Muscle of leg (tissue), 11 donors: Measurements from ENCODE around the gene CCDC154. TPM values are rescaled to one million over a fixed set of nuclear protein-coding genes. Genes with fewer than 3 reads are reported as not detected.

Experiments
- DNase-seq: peaks from one replicate; pipeline ENCODE4 v3.0.0; 2013
- H3K27ac ChIP-seq: one replicate; pipeline ENCODE4 v1.5.1; 2013; ENCODE audit warnings: mild to moderate bottlenecking, low read length, control low read depth
- H3K27me3 ChIP-seq: one replicate; pipeline ENCODE4 v1.6.1; 2013; ENCODE audit warnings: low read length; ENCODE audit not compliant: control insufficient read depth, insufficient read depth
- H3K36me3 ChIP-seq: one replicate; pipeline ENCODE4 v1.6.1; 2013; ENCODE audit warnings: low read length; ENCODE audit not compliant: control insufficient read depth, insufficient read depth
- H3K4me1 ChIP-seq: one replicate; pipeline ENCODE4 v1.6.1; 2013; ENCODE audit warnings: low read length; ENCODE audit not compliant: control insufficient read depth, insufficient read depth
- H3K4me3 ChIP-seq: one replicate; pipeline ENCODE4 v1.5.1; 2013; ENCODE audit warnings: low read length, control low read depth
- H3K9me3 ChIP-seq: replicated peaks from 2 replicates; pipeline ENCODE4 v1.6.1; 2013; ENCODE audit warnings: low read depth, low read length; ENCODE audit not compliant: control insufficient read depth
- whole genome bisulfite sequencing: methylation state at CpG from one replicate; pipeline ENCODE4 v1.1.5; 2013; ENCODE audit warnings: missing lambda C conversion rate; ENCODE audit not compliant: insufficient coverage; 5-methylcytosine and 5-hydroxymethylcytosine counted together
- polyA plus RNA-seq, 8 donors: library from polyadenylated mRNA; unstranded; fragments of 120-200 nt; gene quantifications; one replicate each; pipeline versions ENCODE4 v1.2.1 to v1.2.3, GENCODE V29; 2013; ENCODE audit warnings: inconsistent platforms in 1 of 8, low replicate concordance in 1 of 8; ENCODE audit not compliant: insufficient read length in 8 of 8, insufficient read depth in 1 of 8
- total RNA-seq: library from RNA; stranded (reverse); fragments of 120-200 nt; gene quantifications from one replicate; pipeline ENCODE4 v1.2.4, GENCODE V29; 2013

CCDC154 gene
- total and polyA plus RNA-seq, 9 donors: 0.86 to 4.0 (median 2.1) TPM

GRCh38 chr16:1430214-1430758 is 14.1 kb downstream of the CCDC154 start:
- DNase-seq: no peak
- Histone ChIP-seq H3K27ac (no peak overlapping the region), H3K9me3 (no peaks in the 10 kb centered on the region), H3K4me3 (no peak overlapping the region), H3K27me3 (peaks cover 8% of the 10 kb centered on the region), H3K4me1 (peaks cover 54% of the 10 kb centered on the region), H3K36me3 (no peaks in the 10 kb centered on the region)
- 29% methylated on average over 10 of the region's 14 CpGs for WGBS

GRCh38 chr16:1429631-1430030 is 14.7 kb downstream of the CCDC154 start:
- Histone ChIP-seq H3K27me3 (peaks cover 8% of the 10 kb centered on the region), H3K36me3 (no peaks in the 10 kb centered on the region), H3K4me1 (peaks cover 52% of the 10 kb centered on the region), H3K4me3 (no peak overlapping the region), H3K9me3 (no peaks in the 10 kb centered on the region), H3K27ac (no peak overlapping the region)
- no peak for DNase-seq
- 92% methylated on average over 13 of the region's 13 CpGs for WGBS

GRCh38 chr16:1429012-1429411 is 15.3 kb downstream of the CCDC154 start:
- Histone ChIP-seq H3K27me3 (peaks cover 8% of the 10 kb centered on the region), H3K4me1 (peaks cover 47% of the 10 kb centered on the region), H3K4me3 (no peak overlapping the region), H3K36me3 (no peaks in the 10 kb centered on the region), H3K9me3 (no peaks in the 10 kb centered on the region), H3K27ac (no peak overlapping the region)
- DNase-seq: no peak
- WGBS: 86% methylated on average over 10 of the region's 11 CpGs

GRCh38 chr16:1428511-1428910 is 15.8 kb downstream of the CCDC154 start:
- peaks cover 8% of the 10 kb centered on the region for H3K27me3 ChIP-seq
- H3K36me3 ChIP-seq: no peaks in the 10 kb centered on the region
- H3K27ac ChIP-seq: no peak overlapping the region
- peak; percentile 53 for DNase-seq
- peaks cover 42% of the 10 kb centered on the region for H3K4me1 ChIP-seq
- WGBS: 13% methylated on average over 21 of the region's 21 CpGs
- no peak overlapping the region for H3K4me3 ChIP-seq
- no peaks in the 10 kb centered on the region for H3K9me3 ChIP-seq

- Histone ChIP-seq H3K4me1 (peaks cover 35% of the 10 kb centered on the region), H3K27me3 (peaks cover 8% of the 10 kb centered on the region), H3K36me3 (no peaks in the 10 kb centered on the region), H3K4me3 (no peak overlapping the region), H3K9me3 (no peaks in the 10 kb centered on the region), H3K27ac (no peak overlapping the region)
- no peak for DNase-seq
- 82% methylated on average over 48 of the region's 53 CpGs for WGBS
Measured at GRCh38 chr16:1427473-1428461, 16.6 kb downstream of the CCDC154 start.

GRCh38 chr16:1426734-1427471 is 17.5 kb downstream of the CCDC154 start:
- no peaks in the 10 kb centered on the region for H3K36me3 ChIP-seq
- H3K4me1 ChIP-seq: peaks cover 30% of the 10 kb centered on the region
- H3K27ac ChIP-seq: no peak overlapping the region
- no peak overlapping the region for H3K4me3 ChIP-seq
- peaks cover 8% of the 10 kb centered on the region for H3K27me3 ChIP-seq
- no peaks in the 10 kb centered on the region for H3K9me3 ChIP-seq
- no peak for DNase-seq
- 64% methylated on average over 39 of the region's 42 CpGs for WGBS

GRCh38 chr16:1425616-1426370 is 18.6 kb downstream of the CCDC154 start:
- H3K27ac ChIP-seq: no peak overlapping the region
- no peak overlapping the region for H3K4me3 ChIP-seq
- WGBS: 71% methylated on average over 15 of the region's 16 CpGs
- H3K36me3 ChIP-seq: no peaks in the 10 kb centered on the region
- no peaks in the 10 kb centered on the region for H3K9me3 ChIP-seq
- no peak for DNase-seq
- H3K4me1 ChIP-seq: peaks cover 31% of the 10 kb centered on the region
- H3K27me3 ChIP-seq: peaks cover 4% of the 10 kb centered on the region

GRCh38 chr16:1424028-1424427 is 20.3 kb downstream of the CCDC154 start:
- no peak overlapping the region for H3K4me3 ChIP-seq
- H3K4me1 ChIP-seq: peaks cover 21% of the 10 kb centered on the region
- 88% methylated on average over 4 of the region's 12 CpGs for whole genome bisulfite sequencing
- DNase-seq: no peak
- no peak overlapping the region for H3K27ac ChIP-seq
- H3K27me3 ChIP-seq: no peaks in the 10 kb centered on the region
- H3K9me3 ChIP-seq: no peaks in the 10 kb centered on the region
- H3K36me3 ChIP-seq: no peaks in the 10 kb centered on the region

GRCh38 chr16:1422076-1422475 is 22.3 kb downstream of the CCDC154 start:
- H3K4me3 ChIP-seq: no peak overlapping the region
- H3K27me3 ChIP-seq: no peaks in the 10 kb centered on the region
- H3K36me3 ChIP-seq: no peaks in the 10 kb centered on the region
- 86% methylated on average over 8 of the region's 10 CpGs for WGBS
- no peak for DNase-seq
- peaks cover 14% of the 10 kb centered on the region for H3K4me1 ChIP-seq
- H3K27ac ChIP-seq: no peak overlapping the region
- H3K9me3 ChIP-seq: no peaks in the 10 kb centered on the region
